Sigmoid colon (tissue), 7 donors: ENCODE measurements around the gene COX4I1. TPM values are rescaled to one million over a fixed set of nuclear protein-coding genes. Genes with fewer than 3 reads are reported as not detected.

Experiments used
- DNase-seq: peaks from one replicate; pipeline ENCODE4 v3.0.0-alpha.2; 2019
- H3K27ac ChIP-seq, 4 donors: fragments of 200-600 bp; sonication (generic); one replicate each; pipeline ENCODE4 v1.5.1; 2016 to 2019; ENCODE audit warnings: mild to moderate bottlenecking in 1 of 4
- H3K27me3 ChIP-seq, 3 donors: fragments of 200-600 bp; sonication (generic); one replicate each; pipeline ENCODE4 v1.5.1; 2019; ENCODE audit warnings: mild to moderate bottlenecking in 1 of 3
- H3K36me3 ChIP-seq, 4 donors: fragments of 200-600 bp; sonication (generic); one replicate each; pipeline ENCODE4 v1.5.1; 2016 to 2019
- H3K4me1 ChIP-seq, 4 donors: fragments of 200-600 bp; sonication (generic); one replicate each; pipeline ENCODE4 v1.5.1; 2017 to 2019
- H3K4me3 ChIP-seq, 4 donors: fragments of 200-600 bp; sonication (generic); one replicate each; pipeline ENCODE4 v1.5.1; 2017 to 2019; ENCODE audit warnings: mild to moderate bottlenecking in 2 of 4, moderate library complexity in 1 of 4
- H3K9me3 ChIP-seq, 4 donors: fragments of 200-600 bp in 3 of 4; sonication (generic) in 3 of 4; one replicate each; pipeline versions ENCODE4 v1.5.1 to v1.6.1; 2013 to 2019
- CTCF ChIP-seq, 4 experiments: fragments of 450-650 bp in 3 of 4; fragments of 200-600 bp in 1 of 4; IDR thresholded peaks; one replicate each; pipeline ENCODE4 v1.5.1; 2016 to 2019; ENCODE audit warnings: antibody characterized with exemption in 4 of 4, mild to moderate bottlenecking in 3 of 4, moderate library complexity in 2 of 4
- EP300 ChIP-seq, 4 donors: sonication (generic); formaldehyde crosslinking; IDR thresholded peaks; one replicate each; pipeline ENCODE4 v1.6.1; 2017; ENCODE audit warnings: antibody characterized with exemption in 4 of 4
- POLR2A ChIP-seq, 2 donors: fragments of 450-650 bp; IDR thresholded peaks; one replicate each; pipeline ENCODE4 v1.6.1; 2016; ENCODE audit warnings: antibody characterized with exemption in 2 of 2, mild to moderate bottlenecking in 2 of 2, moderate library complexity in 2 of 2
- POLR2AphosphoS5 ChIP-seq, 4 donors: sonication (generic); formaldehyde crosslinking; IDR thresholded peaks; one replicate each; pipeline ENCODE4 v1.6.1; 2017; ENCODE audit warnings: antibody characterized with exemption in 4 of 4
- WGBS, 2 donors: extraction: QIAGEN DNeasy Blood & Tissue Kit; methylation state at CpG; one replicate each; pipeline ENCODE4 v1.1.7; 2013; 5-methylcytosine and 5-hydroxymethylcytosine counted together
- intact Hi-C: fragments of 100-400 bp; cut with DNase I; formaldehyde crosslinking; loops from one replicate; pipeline ENCODE4 v1.15.1; 2023
- polyA plus RNA-seq, 3 donors: library from polyadenylated mRNA; stranded (reverse); fragments of 200-250 nt; gene quantifications; one replicate each; pipeline ENCODE4 v1.2.3, GENCODE V29; 2013
- total RNA-seq, 4 donors: library from RNA; depleted of rRNA; stranded (reverse); fragments of >200 nt; gene quantifications; one replicate each; pipeline ENCODE4 v1.1.0, GENCODE V29; 2016
- donor health status: healthy with polysubstance abuse.
- donor health status: Bipolar disorder and iron deficiency.
- donor health status: healthy.

The COX4I1 gene
- total and polyA plus RNA-seq, 7 donors = 700 to 1,922 (median 868) TPM

GRCh38 chr16:85780281-85780680, 19.2 kb upstream of the COX4I1 start:
- H3K9me3 ChIP-seq = no peaks in the 10 kb centered on the region
- intact Hi-C loops = no loop called here
- H3K27ac ChIP-seq = no peak overlapping the region
- H3K27me3 ChIP-seq = no peaks in the 10 kb centered on the region
- 92 to 93% methylated on average over 26 of the region's 26 CpGs for WGBS, 2 donors
- no peak overlapping the region for H3K4me3 ChIP-seq
- TF ChIP-seq CTCF (IDR thresholded peaks at IDR 0.05) (no peak), POLR2AphosphoS5 (IDR thresholded peaks at IDR 0.05) (no peak), EP300 (IDR thresholded peaks at IDR 0.05) (no peak), POLR2A (IDR thresholded peaks at IDR 0.05) (no peak)
- no peak for DNase-seq
- H3K4me1 ChIP-seq = peaks cover 0 to 19% (median 15%) of the 10 kb centered on the region in 4 donors
- H3K36me3 ChIP-seq = peaks cover 8 to 51% (median 30%) of the 10 kb centered on the region in 4 donors

DNA sequence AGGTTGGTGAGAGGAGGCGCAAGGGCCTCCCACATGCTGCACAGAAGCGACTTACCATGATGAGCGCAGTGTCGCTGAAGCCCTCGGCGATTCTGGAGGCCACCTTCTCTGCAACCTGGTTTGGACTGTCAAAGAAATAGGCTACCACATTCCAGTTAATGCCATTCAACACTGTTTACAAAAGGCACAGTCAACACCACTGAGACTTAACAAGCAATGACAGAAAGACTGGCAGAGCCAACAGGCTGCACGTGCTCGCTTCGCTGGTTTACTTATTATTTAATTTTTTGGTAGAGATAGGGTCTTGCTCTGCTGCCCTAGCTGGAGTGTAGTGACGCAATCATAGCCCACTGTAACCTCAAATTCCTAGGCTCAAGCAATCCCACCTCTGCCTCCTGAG, 18.3 kb upstream of the COX4I1 start:
- Histone ChIP-seq H3K4me3 (no peak overlapping the region), H3K27me3 (no peaks in the 10 kb centered on the region), H3K27ac (no peak overlapping the region), H3K4me1 (peaks cover 0 to 19% (median 15%) of the 10 kb centered on the region in 4 donors), H3K9me3 (no peaks in the 10 kb centered on the region), H3K36me3 (peaks cover 8 to 58% (median 34%) of the 10 kb centered on the region in 4 donors)
- TF ChIP-seq EP300 (IDR thresholded peaks at IDR 0.05) = no peak
- no peak for TF ChIP-seq CTCF (IDR thresholded peaks at IDR 0.05)
- no peak for TF ChIP-seq POLR2AphosphoS5 (IDR thresholded peaks at IDR 0.05)
- TF ChIP-seq POLR2A (IDR thresholded peaks at IDR 0.05) = no peak
- WGBS, 2 donors = 87 to 91% methylated on average over 10 of the region's 10 CpGs
- DNase-seq = no peak
- intact Hi-C loops = no loop called here

DNA sequence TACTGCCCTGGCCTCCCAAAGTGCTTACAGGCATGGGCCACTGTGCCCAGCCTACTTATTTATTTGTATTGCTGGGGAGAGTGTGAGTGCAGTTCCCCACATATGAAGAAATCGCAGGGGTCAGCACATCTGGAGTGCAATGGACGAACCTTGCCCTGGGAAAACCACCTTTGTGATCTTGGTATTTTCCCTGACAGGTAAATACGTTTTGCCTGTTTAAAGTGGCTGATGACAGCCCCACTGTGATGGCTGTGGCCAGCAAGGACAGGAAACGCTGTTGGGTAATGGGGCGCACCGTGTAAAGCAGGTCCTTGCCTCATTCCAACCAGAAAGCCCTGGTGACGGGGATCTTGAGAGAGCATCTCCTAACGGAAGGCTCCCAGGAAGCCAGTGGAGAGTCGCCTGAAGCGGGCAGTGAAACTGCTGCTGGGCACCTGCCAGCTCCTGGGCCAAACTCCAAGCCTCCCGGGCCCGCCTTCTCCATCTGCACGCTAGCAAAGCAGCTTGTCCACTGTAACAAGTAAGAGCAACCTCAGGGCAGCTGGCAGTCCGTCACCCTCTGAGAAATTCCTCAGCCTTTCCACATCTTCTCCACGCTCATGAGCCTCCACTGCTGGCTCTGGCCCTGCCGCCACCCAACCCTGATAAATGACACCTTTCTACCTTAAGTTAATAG, 17.7 kb upstream of the COX4I1 start:
- peaks cover 8 to 58% (median 40%) of the 10 kb centered on the region in 4 donors for H3K36me3 ChIP-seq
- intact Hi-C loops = no loop called here
- H3K27ac ChIP-seq = peak overlapping the region; percentile 46 to 61 (median 52)
- H3K27me3 ChIP-seq = no peaks in the 10 kb centered on the region
- DNase-seq = peak; percentile 87
- TF ChIP-seq POLR2A (IDR thresholded peaks at IDR 0.05) (no peak), EP300 (IDR thresholded peaks at IDR 0.05) (no peak), POLR2AphosphoS5 (IDR thresholded peaks at IDR 0.05) (no peak)
- no peaks in the 10 kb centered on the region for H3K9me3 ChIP-seq
- WGBS, 2 donors = 46 to 77% methylated on average over 16 of the region's 16 CpGs
- H3K4me3 ChIP-seq = no peak overlapping the region
- peaks cover 0 to 19% (median 15%) of the 10 kb centered on the region in 4 donors for H3K4me1 ChIP-seq

- peak overlapping the region; percentile 46 to 61 (median 52) for H3K27ac ChIP-seq
- H3K4me1 ChIP-seq = peaks cover 0 to 19% (median 15%) of the 10 kb centered on the region in 4 donors
- no peak overlapping the region for H3K4me3 ChIP-seq
- no peak for TF ChIP-seq POLR2AphosphoS5 (IDR thresholded peaks at IDR 0.05)
- no peak for TF ChIP-seq POLR2A (IDR thresholded peaks at IDR 0.05)
- no peak for TF ChIP-seq EP300 (IDR thresholded peaks at IDR 0.05)
- no peak for TF ChIP-seq CTCF (IDR thresholded peaks at IDR 0.05)
- WGBS, 2 donors = 85 to 88% methylated on average over 6 of the region's 6 CpGs
- intact Hi-C loops = no loop called here
- DNase-seq = no peak
- H3K27me3 ChIP-seq = no peaks in the 10 kb centered on the region
- H3K9me3 ChIP-seq = no peaks in the 10 kb centered on the region
- H3K36me3 ChIP-seq = peaks cover 8 to 58% (median 45%) of the 10 kb centered on the region in 4 donors
These were observed 17.0 kb upstream of the COX4I1 start for GRCh38 chr16:85782451-85782850.

DNA sequence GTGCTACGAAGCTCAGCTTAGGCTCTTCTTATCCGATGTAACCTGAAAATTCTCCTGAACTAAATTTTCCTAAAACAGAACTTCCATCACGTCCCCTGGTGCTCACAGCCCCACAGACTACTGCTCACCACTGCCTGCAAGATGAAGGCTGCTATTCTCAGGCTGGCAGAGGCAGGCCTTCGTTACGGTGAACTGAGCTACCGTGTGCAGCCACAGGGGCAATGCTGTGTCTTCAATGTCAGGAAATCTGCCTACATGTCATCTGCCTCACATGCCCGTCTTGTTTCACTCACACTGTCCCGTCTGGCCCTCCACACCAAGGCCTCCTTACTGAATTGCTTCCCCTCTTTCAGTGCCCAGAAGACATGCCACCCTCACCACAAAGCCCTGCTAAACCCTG, 16.1 kb upstream of the COX4I1 start:
- TF ChIP-seq POLR2A (IDR thresholded peaks at IDR 0.05) (no peak), POLR2AphosphoS5 (IDR thresholded peaks at IDR 0.05) (no peak), CTCF (IDR thresholded peaks at IDR 0.05) (no peak), EP300 (IDR thresholded peaks at IDR 0.05) (no peak)
- intact Hi-C loops = no loop called here
- Histone ChIP-seq H3K27me3 (no peaks in the 10 kb centered on the region), H3K36me3 (peaks cover 8 to 59% (median 47%) of the 10 kb centered on the region in 4 donors), H3K27ac (no peak overlapping the region), H3K4me3 (no peak overlapping the region), H3K4me1 (peaks cover 0 to 19% (median 15%) of the 10 kb centered on the region in 4 donors), H3K9me3 (no peaks in the 10 kb centered on the region)
- WGBS, 2 donors = 90 to 95% methylated on average over 8 of the region's 8 CpGs
- no peak for DNase-seq
